Ureter (tissue), 1 donor: Measurements from ENCODE around the gene AR. TPM values are rescaled to one million over a fixed set of nuclear protein-coding genes. Genes with fewer than 3 reads are reported as not detected.

ENCODE experiments used
- DNase-seq: peaks from one replicate; pipeline ENCODE4 v3.0.0-alpha.2; 2020; ENCODE audit warnings: low spot score
- total RNA-seq: library from RNA; stranded (reverse); gene quantifications from one replicate; pipeline ENCODE4 v1.2.4, GENCODE V29; 2023
- donor health status: DM: yes; HTN: yes; CAD: no.

AR gene, protein sequence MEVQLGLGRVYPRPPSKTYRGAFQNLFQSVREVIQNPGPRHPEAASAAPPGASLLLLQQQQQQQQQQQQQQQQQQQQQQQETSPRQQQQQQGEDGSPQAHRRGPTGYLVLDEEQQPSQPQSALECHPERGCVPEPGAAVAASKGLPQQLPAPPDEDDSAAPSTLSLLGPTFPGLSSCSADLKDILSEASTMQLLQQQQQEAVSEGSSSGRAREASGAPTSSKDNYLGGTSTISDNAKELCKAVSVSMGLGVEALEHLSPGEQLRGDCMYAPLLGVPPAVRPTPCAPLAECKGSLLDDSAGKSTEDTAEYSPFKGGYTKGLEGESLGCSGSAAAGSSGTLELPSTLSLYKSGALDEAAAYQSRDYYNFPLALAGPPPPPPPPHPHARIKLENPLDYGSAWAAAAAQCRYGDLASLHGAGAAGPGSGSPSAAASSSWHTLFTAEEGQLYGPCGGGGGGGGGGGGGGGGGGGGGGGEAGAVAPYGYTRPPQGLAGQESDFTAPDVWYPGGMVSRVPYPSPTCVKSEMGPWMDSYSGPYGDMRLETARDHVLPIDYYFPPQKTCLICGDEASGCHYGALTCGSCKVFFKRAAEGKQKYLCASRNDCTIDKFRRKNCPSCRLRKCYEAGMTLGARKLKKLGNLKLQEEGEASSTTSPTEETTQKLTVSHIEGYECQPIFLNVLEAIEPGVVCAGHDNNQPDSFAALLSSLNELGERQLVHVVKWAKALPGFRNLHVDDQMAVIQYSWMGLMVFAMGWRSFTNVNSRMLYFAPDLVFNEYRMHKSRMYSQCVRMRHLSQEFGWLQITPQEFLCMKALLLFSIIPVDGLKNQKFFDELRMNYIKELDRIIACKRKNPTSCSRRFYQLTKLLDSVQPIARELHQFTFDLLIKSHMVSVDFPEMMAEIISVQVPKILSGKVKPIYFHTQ
- 26.2 TPM for total RNA-seq

DNA sequence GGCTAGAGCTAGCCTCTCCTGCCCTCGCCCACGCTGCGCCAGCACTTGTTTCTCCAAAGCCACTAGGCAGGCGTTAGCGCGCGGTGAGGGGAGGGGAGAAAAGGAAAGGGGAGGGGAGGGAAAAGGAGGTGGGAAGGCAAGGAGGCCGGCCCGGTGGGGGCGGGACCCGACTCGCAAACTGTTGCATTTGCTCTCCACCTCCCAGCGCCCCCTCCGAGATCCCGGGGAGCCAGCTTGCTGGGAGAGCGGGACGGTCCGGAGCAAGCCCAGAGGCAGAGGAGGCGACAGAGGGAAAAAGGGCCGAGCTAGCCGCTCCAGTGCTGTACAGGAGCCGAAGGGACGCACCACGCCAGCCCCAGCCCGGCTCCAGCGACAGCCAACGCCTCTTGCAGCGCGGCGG, at the start of gene AR:
TSS of gene AR (plus strand) at position 204 of the 400 bp plus-strand sequence. CDS start 1,126 bp downstream, outside the sequence.
- DNase-seq, result peak; percentile 72

DNA sequence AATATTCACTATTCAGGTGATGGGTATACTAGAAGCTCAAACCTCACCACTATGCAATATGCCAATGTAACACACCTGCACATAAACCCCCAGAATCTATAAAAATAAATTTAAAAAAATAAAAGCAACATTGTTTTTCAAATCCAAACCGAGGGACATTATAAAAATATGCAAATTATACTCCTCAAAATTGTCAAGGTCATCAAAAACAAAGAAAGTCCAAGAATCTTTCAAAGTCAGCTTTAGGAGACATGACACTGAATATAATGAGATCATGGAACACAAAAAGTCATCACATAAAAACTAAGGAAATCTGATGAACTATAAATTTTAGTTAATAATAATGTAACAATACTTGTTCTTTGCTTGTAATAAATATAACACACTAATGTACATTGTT, 43.2 kb upstream of the AR start:
- no peak for DNase-seq

DNA sequence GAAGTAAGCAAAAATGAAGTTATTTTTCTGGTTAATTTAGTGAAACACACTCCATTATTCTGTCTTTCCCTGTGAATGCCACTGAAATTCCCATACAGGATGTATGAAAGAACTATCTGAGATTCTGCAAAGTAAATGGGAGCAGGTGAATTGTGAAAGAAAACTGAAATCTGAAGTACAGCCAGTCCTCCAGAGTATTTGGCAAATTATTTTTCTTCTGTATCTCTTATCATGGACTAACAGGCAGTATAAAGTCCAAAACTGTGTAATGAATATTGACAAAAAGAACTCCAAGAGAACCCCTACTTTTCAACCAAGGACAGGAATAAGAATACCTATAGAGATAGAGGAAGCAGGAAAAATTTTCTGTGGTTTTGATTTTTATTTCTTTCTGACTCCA, 40.8 kb upstream of the AR start:
- no peak for DNase-seq

DNA sequence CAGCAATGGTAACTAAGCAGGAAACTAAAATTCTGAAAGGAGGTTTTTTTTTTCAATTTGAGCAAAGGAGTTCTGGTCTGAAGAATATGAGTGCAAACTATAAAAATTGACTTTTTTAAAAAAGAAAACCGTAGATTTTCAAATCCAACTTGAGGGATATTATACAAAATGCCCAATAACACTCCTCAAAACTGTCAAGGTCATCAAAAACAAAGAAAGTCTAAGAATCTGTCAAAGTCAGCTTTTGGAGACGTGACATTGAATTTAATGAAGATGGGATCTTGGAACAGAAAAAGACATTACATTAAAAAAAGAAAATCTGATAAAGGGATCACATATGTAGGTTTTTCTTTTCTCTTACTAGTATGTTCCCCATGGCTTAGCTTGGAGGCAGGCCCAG, 40.4 kb upstream of the AR start:
- DNase-seq, result no peak

DNA sequence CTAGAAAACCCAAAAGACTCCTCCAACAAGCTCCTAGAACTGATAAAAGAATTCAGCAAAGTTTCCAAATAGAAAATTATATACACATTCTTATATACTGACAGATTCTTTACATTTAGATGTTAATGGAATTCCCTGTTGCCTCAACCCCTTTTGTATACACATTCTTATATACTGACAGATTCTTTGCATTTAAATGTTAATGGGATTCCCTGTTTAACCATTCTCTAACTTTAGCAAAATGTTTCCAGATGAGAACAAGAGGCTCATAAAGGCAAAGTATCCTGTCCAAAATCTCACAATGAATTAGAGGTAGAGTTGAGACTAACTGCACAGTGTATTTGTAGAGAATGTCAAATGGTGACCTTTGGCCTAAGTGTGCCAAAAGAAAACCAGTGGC, 23.1 kb upstream of the AR start:
- no peak for DNase-seq

DNA sequence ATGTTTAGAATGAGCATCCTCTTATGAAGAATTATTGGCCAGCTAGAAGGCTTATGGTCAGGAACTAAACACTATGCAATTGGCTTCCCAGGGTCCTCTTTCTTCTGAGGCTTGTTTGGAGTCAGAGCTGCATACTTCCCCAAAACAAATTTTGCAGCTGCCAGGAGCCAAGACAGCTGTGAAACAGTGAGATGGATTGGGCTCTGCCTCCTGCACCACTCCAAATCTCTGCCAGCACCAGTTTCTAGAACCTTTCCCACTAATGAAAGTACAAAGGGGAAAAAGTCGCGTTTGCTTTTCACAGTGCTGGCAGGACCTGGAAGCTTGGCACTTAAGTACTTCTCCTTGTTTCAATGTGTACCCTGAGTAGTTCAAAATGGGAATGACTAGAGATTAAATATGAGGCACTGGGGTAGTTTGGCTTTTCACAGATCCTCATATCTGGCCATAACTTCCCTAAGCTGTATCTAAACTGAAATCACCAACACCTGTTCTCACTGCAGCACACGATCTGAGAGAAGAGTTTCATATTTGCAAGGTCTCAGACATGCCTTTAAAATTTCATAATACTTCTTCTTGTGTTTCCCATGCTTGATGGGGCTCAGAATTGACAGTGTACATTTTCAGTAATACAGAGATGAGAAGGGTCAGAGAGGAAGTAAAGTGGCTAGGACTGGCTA, 20.7 kb upstream of the AR start:
- no peak for DNase-seq

DNA sequence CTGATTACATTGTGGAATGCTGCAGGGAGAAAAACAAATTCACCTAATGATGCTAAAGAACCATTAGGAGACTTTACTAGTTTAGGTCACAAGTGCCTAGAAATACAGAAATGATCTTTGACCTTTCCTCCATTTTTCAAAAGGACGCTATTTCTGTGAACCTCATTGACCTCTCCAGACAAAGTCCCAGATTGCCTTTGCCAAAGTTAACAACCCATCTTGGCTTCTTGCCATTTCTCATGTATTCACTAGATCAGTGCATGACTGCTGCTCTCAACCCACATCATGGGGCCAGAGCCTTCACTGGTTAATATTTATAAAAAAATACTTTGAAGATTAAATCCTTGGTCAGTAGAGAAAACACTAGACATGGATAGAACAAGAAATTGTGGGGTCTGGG, 19.9 kb upstream of the AR start:
- no peak for DNase-seq

DNA sequence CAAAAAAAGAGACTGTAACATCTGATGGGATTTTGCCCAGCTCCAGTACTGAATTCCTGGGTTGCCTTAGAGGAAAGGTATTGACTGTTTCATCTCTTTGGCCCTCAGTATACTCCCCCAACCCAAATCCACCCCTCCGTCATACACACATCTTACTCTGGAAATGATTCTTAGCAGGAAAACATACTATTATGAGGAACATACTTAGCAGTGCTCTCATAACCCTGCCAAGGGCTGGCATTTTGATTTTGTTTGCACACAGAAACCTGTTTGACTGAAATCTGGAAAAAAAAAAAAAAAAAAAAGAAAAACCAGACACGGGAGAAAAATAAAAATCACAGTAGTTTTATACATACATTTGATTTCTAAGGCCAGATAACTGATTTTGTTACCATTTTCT, 19.4 kb upstream of the AR start:
- DNase-seq, result no peak

DNA sequence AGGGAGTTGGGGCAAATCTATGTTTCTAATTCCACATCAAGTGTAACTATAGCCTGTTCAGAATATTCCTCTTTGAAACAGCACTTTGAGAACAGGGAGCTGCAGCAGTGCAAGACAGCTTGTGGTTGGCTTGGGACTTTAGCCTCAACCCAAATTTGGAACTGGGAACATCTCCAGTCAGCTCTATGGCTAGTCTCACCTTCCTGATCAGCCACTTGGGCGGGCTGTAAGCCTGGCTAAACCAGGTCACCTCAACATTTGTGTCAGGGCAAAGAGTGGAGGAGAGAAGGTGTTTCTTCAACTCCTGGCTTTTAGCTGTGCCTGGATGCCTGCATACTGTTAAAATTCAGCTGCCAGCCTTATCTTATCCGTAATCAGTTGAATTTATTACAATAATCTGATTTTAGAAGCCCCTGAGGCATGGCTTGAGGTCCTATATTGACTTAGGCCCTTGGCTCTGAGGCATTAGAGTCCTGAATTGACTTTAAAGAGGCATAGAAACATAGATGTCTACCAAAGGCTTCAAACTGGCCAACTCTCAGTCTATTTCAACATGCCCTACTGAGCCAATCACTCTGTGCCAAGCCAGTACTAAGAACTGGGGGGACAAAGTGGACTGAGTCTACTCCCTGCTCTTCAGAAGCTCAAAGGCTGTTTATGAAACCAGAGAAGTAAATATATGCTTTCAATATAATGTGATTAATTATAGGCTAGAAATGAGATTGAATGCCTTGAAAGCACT, 18.7 kb upstream of the AR start:
- no peak for DNase-seq

DNA sequence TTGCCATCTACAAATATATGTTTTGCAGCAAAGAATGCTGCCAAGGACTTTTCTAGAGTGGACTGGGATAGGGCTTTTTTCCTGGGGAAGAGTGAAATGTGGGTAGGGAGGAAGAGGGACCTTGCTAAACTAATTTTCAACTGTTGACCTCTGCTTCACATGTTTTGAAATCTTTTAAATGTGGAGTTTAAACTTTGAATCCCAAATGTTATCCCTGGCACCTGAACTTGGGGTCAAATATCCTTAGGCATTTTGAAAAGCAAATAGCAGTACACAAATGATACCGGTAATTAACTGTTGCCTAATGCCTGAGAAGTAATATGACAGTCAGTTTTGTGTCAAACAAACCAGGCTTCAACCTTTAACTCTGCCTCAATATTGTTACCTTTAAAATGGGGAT, 7.3 kb upstream of the AR start:
- DNase-seq, result no peak

DNA sequence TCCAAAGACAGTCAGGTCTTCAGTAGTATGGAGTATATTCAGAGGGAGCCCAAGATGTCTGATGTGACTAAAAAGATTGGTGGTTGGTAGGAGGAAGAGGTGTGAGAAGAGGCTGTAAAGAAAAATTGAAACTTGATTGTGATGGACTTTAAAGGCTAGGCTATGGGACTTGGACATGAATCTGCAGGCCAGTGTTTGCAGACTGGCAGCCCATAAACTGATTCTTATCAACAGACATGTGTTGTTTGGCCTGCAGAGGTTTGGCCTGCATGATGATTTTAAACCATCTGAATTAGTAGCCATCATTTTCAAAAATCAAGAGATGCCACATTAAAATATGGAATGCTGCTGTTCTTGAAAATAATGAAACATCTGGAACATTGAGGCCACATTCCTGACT, 5.4 kb upstream of the AR start:
- no peak for DNase-seq

DNA sequence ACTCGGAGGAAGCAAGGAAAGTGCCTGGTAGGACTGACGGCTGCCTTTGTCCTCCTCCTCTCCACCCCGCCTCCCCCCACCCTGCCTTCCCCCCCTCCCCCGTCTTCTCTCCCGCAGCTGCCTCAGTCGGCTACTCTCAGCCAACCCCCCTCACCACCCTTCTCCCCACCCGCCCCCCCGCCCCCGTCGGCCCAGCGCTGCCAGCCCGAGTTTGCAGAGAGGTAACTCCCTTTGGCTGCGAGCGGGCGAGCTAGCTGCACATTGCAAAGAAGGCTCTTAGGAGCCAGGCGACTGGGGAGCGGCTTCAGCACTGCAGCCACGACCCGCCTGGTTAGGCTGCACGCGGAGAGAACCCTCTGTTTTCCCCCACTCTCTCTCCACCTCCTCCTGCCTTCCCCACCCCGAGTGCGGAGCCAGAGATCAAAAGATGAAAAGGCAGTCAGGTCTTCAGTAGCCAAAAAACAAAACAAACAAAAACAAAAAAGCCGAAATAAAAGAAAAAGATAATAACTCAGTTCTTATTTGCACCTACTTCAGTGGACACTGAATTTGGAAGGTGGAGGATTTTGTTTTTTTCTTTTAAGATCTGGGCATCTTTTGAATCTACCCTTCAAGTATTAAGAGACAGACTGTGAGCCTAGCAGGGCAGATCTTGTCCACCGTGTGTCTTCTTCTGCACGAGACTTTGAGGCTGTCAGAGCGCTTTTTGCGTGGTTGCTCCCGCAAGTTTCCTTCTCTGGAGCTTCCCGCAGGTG, 637 bp downstream of the AR start:
- DNase-seq, result no peak

DNA sequence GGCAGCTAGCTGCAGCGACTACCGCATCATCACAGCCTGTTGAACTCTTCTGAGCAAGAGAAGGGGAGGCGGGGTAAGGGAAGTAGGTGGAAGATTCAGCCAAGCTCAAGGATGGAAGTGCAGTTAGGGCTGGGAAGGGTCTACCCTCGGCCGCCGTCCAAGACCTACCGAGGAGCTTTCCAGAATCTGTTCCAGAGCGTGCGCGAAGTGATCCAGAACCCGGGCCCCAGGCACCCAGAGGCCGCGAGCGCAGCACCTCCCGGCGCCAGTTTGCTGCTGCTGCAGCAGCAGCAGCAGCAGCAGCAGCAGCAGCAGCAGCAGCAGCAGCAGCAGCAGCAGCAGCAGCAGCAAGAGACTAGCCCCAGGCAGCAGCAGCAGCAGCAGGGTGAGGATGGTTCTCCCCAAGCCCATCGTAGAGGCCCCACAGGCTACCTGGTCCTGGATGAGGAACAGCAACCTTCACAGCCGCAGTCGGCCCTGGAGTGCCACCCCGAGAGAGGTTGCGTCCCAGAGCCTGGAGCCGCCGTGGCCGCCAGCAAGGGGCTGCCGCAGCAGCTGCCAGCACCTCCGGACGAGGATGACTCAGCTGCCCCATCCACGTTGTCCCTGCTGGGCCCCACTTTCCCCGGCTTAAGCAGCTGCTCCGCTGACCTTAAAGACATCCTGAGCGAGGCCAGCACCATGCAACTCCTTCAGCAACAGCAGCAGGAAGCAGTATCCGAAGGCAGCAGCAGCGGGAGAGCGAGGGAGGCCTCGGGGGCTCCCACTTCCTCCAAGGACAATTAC, 1.4 kb downstream of the AR start:
- DNase-seq, result no peak

DNA sequence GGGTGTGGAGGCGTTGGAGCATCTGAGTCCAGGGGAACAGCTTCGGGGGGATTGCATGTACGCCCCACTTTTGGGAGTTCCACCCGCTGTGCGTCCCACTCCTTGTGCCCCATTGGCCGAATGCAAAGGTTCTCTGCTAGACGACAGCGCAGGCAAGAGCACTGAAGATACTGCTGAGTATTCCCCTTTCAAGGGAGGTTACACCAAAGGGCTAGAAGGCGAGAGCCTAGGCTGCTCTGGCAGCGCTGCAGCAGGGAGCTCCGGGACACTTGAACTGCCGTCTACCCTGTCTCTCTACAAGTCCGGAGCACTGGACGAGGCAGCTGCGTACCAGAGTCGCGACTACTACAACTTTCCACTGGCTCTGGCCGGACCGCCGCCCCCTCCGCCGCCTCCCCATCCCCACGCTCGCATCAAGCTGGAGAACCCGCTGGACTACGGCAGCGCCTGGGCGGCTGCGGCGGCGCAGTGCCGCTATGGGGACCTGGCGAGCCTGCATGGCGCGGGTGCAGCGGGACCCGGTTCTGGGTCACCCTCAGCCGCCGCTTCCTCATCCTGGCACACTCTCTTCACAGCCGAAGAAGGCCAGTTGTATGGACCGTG, 2.2 kb downstream of the AR start:
- DNase-seq, result no peak

DNA sequence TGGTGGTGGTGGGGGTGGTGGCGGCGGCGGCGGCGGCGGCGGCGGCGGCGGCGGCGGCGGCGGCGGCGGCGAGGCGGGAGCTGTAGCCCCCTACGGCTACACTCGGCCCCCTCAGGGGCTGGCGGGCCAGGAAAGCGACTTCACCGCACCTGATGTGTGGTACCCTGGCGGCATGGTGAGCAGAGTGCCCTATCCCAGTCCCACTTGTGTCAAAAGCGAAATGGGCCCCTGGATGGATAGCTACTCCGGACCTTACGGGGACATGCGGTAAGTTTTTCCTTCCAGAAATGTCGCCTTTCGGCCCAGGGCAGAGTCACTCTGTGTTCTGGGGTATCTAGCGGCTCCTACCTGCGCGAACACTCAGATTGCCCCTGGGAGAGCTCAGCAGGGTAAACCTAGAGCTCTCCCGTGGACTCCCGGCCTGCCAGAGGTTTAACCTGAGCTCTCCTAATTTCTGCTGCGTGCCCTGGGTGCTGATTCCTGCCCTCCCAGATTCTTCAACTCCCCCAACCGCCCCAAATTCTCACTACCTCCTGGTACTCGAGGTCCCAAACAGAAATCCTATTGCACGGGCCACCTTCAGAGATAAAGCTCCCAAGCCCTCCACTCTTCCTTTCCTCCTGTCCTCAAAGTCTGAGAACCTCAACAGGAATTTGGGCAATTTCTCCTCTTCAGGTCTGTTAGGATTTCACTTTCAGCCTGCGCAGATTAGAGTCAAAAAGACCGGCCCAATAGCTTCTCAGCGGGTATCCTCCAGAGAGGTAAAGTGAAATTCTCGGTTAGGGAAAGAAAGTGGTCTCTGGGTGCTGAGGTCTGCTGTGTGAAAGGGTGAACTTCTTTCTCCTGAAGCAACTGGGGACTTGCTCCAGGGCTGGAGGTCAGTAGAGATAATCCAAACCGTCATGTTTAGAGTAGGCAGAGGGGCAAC, 2.9 kb downstream of the AR start:
- DNase-seq, result no peak

DNA sequence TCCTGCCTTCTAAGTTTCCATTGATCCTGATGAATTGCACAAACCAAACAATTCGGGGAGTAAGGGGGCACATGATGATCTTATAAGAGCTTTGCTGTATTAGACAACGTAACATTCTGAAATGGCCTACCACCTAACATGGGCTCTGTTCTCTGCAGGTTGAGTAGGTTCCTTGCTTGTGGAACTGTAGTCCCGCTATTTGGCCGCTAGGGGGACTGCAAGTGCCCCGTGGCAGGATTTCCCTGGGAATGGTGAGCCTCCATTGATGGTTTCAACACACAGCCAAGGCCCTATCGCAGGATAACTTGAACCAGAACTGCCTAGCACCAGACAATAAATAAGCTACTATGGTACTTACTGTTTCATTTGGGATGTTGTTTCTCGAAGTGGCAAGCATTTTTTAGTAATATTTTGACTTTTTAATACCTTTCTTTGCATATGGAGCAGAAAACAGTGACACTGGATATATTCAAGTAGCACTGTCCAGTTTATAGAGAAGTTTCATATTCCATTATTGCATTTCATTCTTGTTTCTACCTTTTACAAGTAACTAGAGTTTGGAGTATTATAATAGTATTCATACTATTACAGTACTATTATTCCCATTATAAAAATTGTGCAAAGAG, 11.9 kb downstream of the AR start:
- DNase-seq, result no peak

DNA sequence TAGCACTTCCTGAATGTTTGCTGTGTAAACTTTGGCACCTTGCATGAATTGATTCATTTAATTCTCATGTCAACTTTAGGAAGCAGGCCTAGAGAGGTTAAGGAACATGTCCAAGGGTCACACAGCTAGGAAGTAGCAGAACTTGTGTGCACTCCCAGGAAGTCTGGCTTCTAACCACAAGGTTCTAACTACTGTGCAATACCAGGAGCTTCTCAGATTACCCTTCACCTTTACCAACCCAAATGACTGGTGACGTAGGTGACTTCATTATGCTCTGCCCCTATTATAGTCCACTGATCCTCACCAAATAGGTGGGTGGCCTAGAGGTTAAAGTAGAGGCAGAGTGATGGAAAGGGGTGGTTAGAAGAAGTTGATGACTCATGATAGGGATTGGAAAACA, 14.4 kb downstream of the AR start:
- no peak for DNase-seq
